Measurements from ENCODE around the gene MTMR10. TPM values are rescaled to one million over a fixed set of nuclear protein-coding genes. Genes with fewer than 3 reads are reported as not detected.

MTMR10 gene
- total RNA-seq, 2 experiments from 2014 or later, result 10.1 to 17.6 TPM

- Mint-ChIP-seq H3K4me1 (peaks cover 3% of the 10 kb centered on the region), H3K9me3 (ENCODE audit: low read depth) (no peaks in the 10 kb centered on the region), H3K27me3 (no peaks in the 10 kb centered on the region), H3K36me3 (ENCODE audit: low read depth) (peaks cover 45% of the 10 kb centered on the region), H3K4me3 (no peak overlapping the region), H3K27ac (no peak overlapping the region)
- ATAC-seq, result no peak
- intact Hi-C loops (cut with DNase I, micrococcal nuclease), result no loop called here
- no peak for DNase-seq
- POLR2A ChIA-PET, result no interaction called here
- CTCF ChIA-PET, result interaction anchor here (1.5 to 1.9 kb wide), 2 partner anchors 15 to 58 kb away, joined by 4 to 6 read pairs; no protein-coding TSS in a partner anchor
Observed at GRCh38 chr15:30917013-30917412, 74.4 kb downstream of the MTMR10 start.

GRCh38 chr15:30913761-30914160, 77.7 kb downstream of the MTMR10 start:
- no peak overlapping the region for H3K4me3 Mint-ChIP-seq
- no peak for DNase-seq
- ChIA-PET CTCF (interaction anchor here (0.6 to 0.7 kb wide), 2 partner anchors 9 to 118 kb away, joined by 3 read pairs; no protein-coding TSS in a partner anchor), POLR2A (no interaction called here)
- intact Hi-C loops (cut with DNase I, micrococcal nuclease), result no loop called here
- no peaks in the 10 kb centered on the region for H3K27me3 Mint-ChIP-seq
- peaks cover 48% of the 10 kb centered on the region for H3K36me3 Mint-ChIP-seq (ENCODE audit: low read depth)
- no peak for ATAC-seq
- H3K9me3 Mint-ChIP-seq (ENCODE audit: low read depth), result no peaks in the 10 kb centered on the region
- H3K27ac Mint-ChIP-seq, result no peak overlapping the region
- H3K4me1 Mint-ChIP-seq, result peaks cover 5% of the 10 kb centered on the region

GRCh38 chr15:30906366-30906765, 85.1 kb downstream of the MTMR10 start:
- intact Hi-C loops (cut with DNase I, micrococcal nuclease), result loop anchor here in 1 of 2 experiments (10.0 kb wide), 2 partner anchors 418 to 578 kb away; partner anchors contain the start of gene KLF13
- POLR2A ChIA-PET, result no interaction called here
- Mint-ChIP-seq H3K27ac (no peak overlapping the region), H3K4me1 (peaks cover 26% of the 10 kb centered on the region), H3K4me3 (no peak overlapping the region), H3K36me3 (ENCODE audit: low read depth) (peaks cover 46% of the 10 kb centered on the region), H3K9me3 (ENCODE audit: low read depth) (peaks cover 2% of the 10 kb centered on the region), H3K27me3 (no peaks in the 10 kb centered on the region)
- DNase-seq (no peak), ATAC-seq (no peak)
- CTCF ChIA-PET, result no interaction called here

- Mint-ChIP-seq H3K36me3 (ENCODE audit: low read depth) (peaks cover 46% of the 10 kb centered on the region), H3K27ac (no peak overlapping the region), H3K9me3 (ENCODE audit: low read depth) (peaks cover 2% of the 10 kb centered on the region), H3K4me3 (no peak overlapping the region), H3K4me1 (peaks cover 26% of the 10 kb centered on the region), H3K27me3 (peaks cover 3% of the 10 kb centered on the region)
- no peak for DNase-seq
- ATAC-seq, result no peak
- intact Hi-C loops (cut with DNase I, micrococcal nuclease), result loop anchor here in 1 of 2 experiments (10.0 kb wide), 2 partner anchors 419 to 579 kb away; partner anchors contain the start of gene KLF13
- CTCF ChIA-PET, result no interaction called here
- POLR2A ChIA-PET, result no interaction called here
Observed at GRCh38 chr15:30905821-30906220, 85.6 kb downstream of the MTMR10 start.

- ATAC-seq, result no peak
Observed at GRCh38 chr15:30904812-30905211, 86.6 kb downstream of the MTMR10 start.

GRCh38 chr15:30903497-30904187, 87.8 kb downstream of the MTMR10 start, which contains the start of gene FAN1:
TSS of gene FAN1 (plus strand) at chr15:30903915. CDS start at chr15:30904664, 749 bp downstream.
- intact Hi-C loops (cut with DNase I, micrococcal nuclease), result loop anchor here in 1 of 2 experiments (1.0 to 10.0 kb wide), 5 partner anchors 71 to 581 kb away; partner anchors contain the start of genes KLF13 and MTMR10
- H3K4me3 Mint-ChIP-seq, result peak within 1 kb of the TSS; percentile 95
- ATAC-seq, result peak; percentile 94

More at GRCh38 chr15:30904812-30905211, 86.6 kb downstream of the MTMR10 start:
- Mint-ChIP-seq H3K4me3 (peak overlapping the region; percentile 95), H3K4me1 (peaks cover 26% of the 10 kb centered on the region), H3K27ac (no peak overlapping the region), H3K27me3 (peaks cover 3% of the 10 kb centered on the region), H3K9me3 (ENCODE audit: low read depth) (peaks cover 2% of the 10 kb centered on the region), H3K36me3 (ENCODE audit: low read depth) (peaks cover 43% of the 10 kb centered on the region)
- intact Hi-C loops (cut with DNase I, micrococcal nuclease), result loop anchor here in 1 of 2 experiments (5.0 to 10.0 kb wide), 3 partner anchors 73 to 580 kb away; partner anchors contain the start of gene KLF13
- no peak for DNase-seq
- POLR2A ChIA-PET, result no interaction called here
- CTCF ChIA-PET, result interaction anchor here (0.6 to 2.1 kb wide), 3 partner anchors 9 to 224 kb away, joined by 3 to 12 read pairs (median 4); no protein-coding TSS in a partner anchor

GRCh38 chr15:30901889-30902288, 89.5 kb downstream of the MTMR10 start:
- no peak overlapping the region for H3K4me3 Mint-ChIP-seq
- DNase-seq, result no peak

More at GRCh38 chr15:30903497-30904187, 87.8 kb downstream of the MTMR10 start, which contains the start of gene FAN1:
- Mint-ChIP-seq H3K27ac (peak within 1 kb of the TSS; percentile 89), H3K9me3 (ENCODE audit: low read depth) (peaks cover 2% of the 10 kb centered on the region), H3K36me3 (ENCODE audit: low read depth) (peaks cover 34% of the 10 kb centered on the region), H3K27me3 (peaks cover 3% of the 10 kb centered on the region), H3K4me1 (peaks cover 23% of the 10 kb centered on the region)
- CTCF ChIA-PET, result interaction anchor here (0.6 to 2.1 kb wide), 5 partner anchors 9 to 225 kb away, joined by 3 to 12 read pairs (median 3); no protein-coding TSS in a partner anchor
- POLR2A ChIA-PET, result no interaction called here
- peak; percentile 89 for DNase-seq

GRCh38 chr15:30896211-30896606, 95.2 kb downstream of the MTMR10 start:
- ATAC-seq (no peak), DNase-seq (no peak)
- Mint-ChIP-seq H3K27ac (no peak overlapping the region), H3K4me3 (no peak overlapping the region), H3K4me1 (peaks cover 3% of the 10 kb centered on the region), H3K9me3 (ENCODE audit: low read depth) (no peaks in the 10 kb centered on the region), H3K36me3 (ENCODE audit: low read depth) (no peaks in the 10 kb centered on the region), H3K27me3 (peaks cover 2% of the 10 kb centered on the region)
- intact Hi-C loops (cut with DNase I, micrococcal nuclease), result loop anchor here in 1 of 2 experiments (5.0 to 10.0 kb wide), 2 partner anchors 49 to 229 kb away; no protein-coding TSS in a partner anchor
- CTCF ChIA-PET, result interaction anchor here (0.6 to 0.7 kb wide), 2 partner anchors 51 to 417 kb away, joined by 3 read pairs; no protein-coding TSS in a partner anchor
- POLR2A ChIA-PET, result no interaction called here

More at GRCh38 chr15:30901889-30902288, 89.5 kb downstream of the MTMR10 start:
- Mint-ChIP-seq H3K27ac (no peak overlapping the region), H3K4me1 (peaks cover 23% of the 10 kb centered on the region), H3K9me3 (ENCODE audit: low read depth) (peaks cover 2% of the 10 kb centered on the region), H3K36me3 (ENCODE audit: low read depth) (peaks cover 25% of the 10 kb centered on the region), H3K27me3 (peaks cover 3% of the 10 kb centered on the region)
- ATAC-seq, result no peak
- intact Hi-C loops (cut with DNase I, micrococcal nuclease), result loop anchor here in 1 of 2 experiments (5.0 to 10.0 kb wide), 3 partner anchors 70 to 583 kb away; partner anchors contain the start of gene KLF13
- POLR2A ChIA-PET, result no interaction called here
- CTCF ChIA-PET, result interaction anchor here (0.6 kb wide), 1 partner anchor 112 kb away, joined by 3 read pairs; no protein-coding TSS in a partner anchor

GRCh38 chr15:30895461-30896210, 95.8 kb downstream of the MTMR10 start:
- no peaks in the 10 kb centered on the region for H3K27me3 Mint-ChIP-seq
- DNase-seq (no peak), ATAC-seq (no peak)
- intact Hi-C loops (cut with DNase I, micrococcal nuclease), result loop anchor here in 1 of 2 experiments (5.0 to 10.0 kb wide), 2 partner anchors 48 to 229 kb away; no protein-coding TSS in a partner anchor
- no peak overlapping the region for H3K27ac Mint-ChIP-seq
- H3K4me1 Mint-ChIP-seq, result peaks cover 3% of the 10 kb centered on the region
- ChIA-PET POLR2A (no interaction called here), CTCF (interaction anchor here (0.6 to 1.3 kb wide), 3 partner anchors 8 to 50 kb away, joined by 3 to 4 read pairs (median 3); partner anchors contain the start of gene FAN1)
- no peaks in the 10 kb centered on the region for H3K36me3 Mint-ChIP-seq (ENCODE audit: low read depth)
- H3K9me3 Mint-ChIP-seq (ENCODE audit: low read depth), result no peaks in the 10 kb centered on the region
- H3K4me3 Mint-ChIP-seq, result no peak overlapping the region

GRCh38 chr15:30889196-30889595, 102.2 kb downstream of the MTMR10 start:
- Mint-ChIP-seq H3K9me3 (ENCODE audit: low read depth) (no peaks in the 10 kb centered on the region), H3K36me3 (ENCODE audit: low read depth) (no peaks in the 10 kb centered on the region), H3K4me1 (peaks cover under 1% of the 10 kb centered on the region), H3K4me3 (no peak overlapping the region), H3K27me3 (no peaks in the 10 kb centered on the region), H3K27ac (no peak overlapping the region)
- no peak for DNase-seq
- ChIA-PET POLR2A (no interaction called here), CTCF (interaction anchor here (0.9 kb wide), 1 partner anchor 30 kb away, joined by 3 read pairs; no protein-coding TSS in a partner anchor)
- no peak for ATAC-seq
- intact Hi-C loops (cut with DNase I, micrococcal nuclease), result no loop called here

Data from activated CD4-positive, alpha-beta T cell treated with anti-CD3 and anti-CD28 coated beads for 36 hours (primary cell).